Raji (cell line): ENCODE data around the gene ATG14.

Experiments used
- POLR2A ChIP-seq: IDR thresholded peaks from 2 replicates; pipeline ENCODE4 v1.6.1; 2011; ENCODE audit warnings: low read depth, low read length, control low read depth; ENCODE audit not compliant: insufficient read depth

ATG14 gene

GRCh38 chr14:55438066-55438683 is 26.5 kb upstream of the ATG14 start:
- TF ChIP-seq POLR2A, result no peak

GRCh38 chr14:55436931-55437330 is 25.3 kb upstream of the ATG14 start:
- TF ChIP-seq POLR2A, result no peak

GRCh38 chr14:55436519-55436918 is 24.9 kb upstream of the ATG14 start:
- no peak for TF ChIP-seq POLR2A

- no peak for TF ChIP-seq POLR2A
Observed at GRCh38 chr14:55434805-55435174, 23.2 kb upstream of the ATG14 start.

GRCh38 chr14:55433880-55434804 is 22.5 kb upstream of the ATG14 start:
- no peak for TF ChIP-seq POLR2A

- no peak for TF ChIP-seq POLR2A
Observed at GRCh38 chr14:55432628-55433027, 21.0 kb upstream of the ATG14 start.

- no peak for TF ChIP-seq POLR2A
Observed at GRCh38 chr14:55430024-55430690, 18.5 kb upstream of the ATG14 start.

- no peak for TF ChIP-seq POLR2A
Observed at GRCh38 chr14:55427439-55427838, 15.8 kb upstream of the ATG14 start.

GRCh38 chr14:55426891-55427290 is 15.3 kb upstream of the ATG14 start:
- no peak for TF ChIP-seq POLR2A

GRCh38 chr14:55425091-55425490 is 13.5 kb upstream of the ATG14 start:
- no peak for TF ChIP-seq POLR2A

GRCh38 chr14:55423969-55424368 is 12.3 kb upstream of the ATG14 start:
- TF ChIP-seq POLR2A, result no peak

GRCh38 chr14:55419663-55420062 is 8.0 kb upstream of the ATG14 start:
- TF ChIP-seq POLR2A, result no peak

GRCh38 chr14:55418411-55418810 is 6.8 kb upstream of the ATG14 start:
- no peak for TF ChIP-seq POLR2A

- no peak for TF ChIP-seq POLR2A
Observed at GRCh38 chr14:55417955-55418354, 6.3 kb upstream of the ATG14 start.

GRCh38 chr14:55416866-55417265 is 5.2 kb upstream of the ATG14 start:
- TF ChIP-seq POLR2A, result no peak

- TF ChIP-seq POLR2A, result no peak
Observed at GRCh38 chr14:55414551-55414950, 2.9 kb upstream of the ATG14 start.
